PC-9 (cell line): ENCODE results near the gene TBC1D5.

Experiments
- CTCF ChIP-seq: fragments of 200-600 bp; sonication (generic); conservative IDR thresholded peaks from 2 replicates; pipeline ENCODE4 v1.6.1; 2017; ENCODE audit warnings: mixed run types, antibody characterized with exemption, mild to moderate bottlenecking, moderate library complexity
- EZH2 ChIP-seq: fragments of 200-600 bp; sonication (generic); IDR thresholded peaks from 2 replicates; pipeline ENCODE4 v1.8.0; 2017; ENCODE audit warnings: antibody characterized with exemption, low read depth

- TF ChIP-seq CTCF (no peak), EZH2 (no peak)
Measured at GRCh38 chr3:17111586-17111985, 630.8 kb downstream of the TBC1D5 start.
